Type B pancreatic cell (in vitro differentiated cells): ENCODE measurements around the gene MELK. TPM values are rescaled to one million over a fixed set of nuclear protein-coding genes. Genes with fewer than 3 reads are reported as not detected.

ENCODE experiments used
- DNase-seq: peaks from one replicate; pipeline ENCODE4 v3.0.0; 2021; ENCODE audit warnings: mixed read lengths; ENCODE audit not compliant: unreplicated experiment; ENCODE audit errors: extremely low spot score
- H3K27ac Mint-ChIP-seq: 2 replicates; pipeline ENCODE4 v1.8.0; 2021; ENCODE audit warnings: mild to moderate bottlenecking, mixed read lengths
- H3K27me3 Mint-ChIP-seq: 2 replicates; pipeline ENCODE4 v1.8.0; 2021; ENCODE audit warnings: mixed read lengths
- H3K36me3 Mint-ChIP-seq: 2 replicates; pipeline ENCODE4 v1.8.0; 2021; ENCODE audit warnings: mixed read lengths
- H3K4me1 Mint-ChIP-seq: one replicate; pipeline ENCODE4 v1.8.0; 2021; ENCODE audit warnings: mixed read lengths; ENCODE audit not compliant: unreplicated experiment
- H3K4me3 Mint-ChIP-seq: 2 replicates; pipeline ENCODE4 v1.8.0; 2021; ENCODE audit warnings: mild to moderate bottlenecking, mixed read lengths
- H3K9me3 Mint-ChIP-seq: 2 replicates; pipeline ENCODE4 v1.8.0; 2021; ENCODE audit warnings: mixed read lengths
- CTCF ChIP-seq: fragments of 200-600 bp; sonication (generic); conservative IDR thresholded peaks from 2 replicates; pipeline ENCODE4 v1.5.0; 2021; ENCODE audit warnings: antibody characterized with exemption, mild to moderate bottlenecking
- total RNA-seq: library from RNA; stranded (reverse); gene quantifications from 2 replicates; pipeline ENCODE4 v1.2.1, GENCODE V29; 2021; ENCODE audit warnings: low replicate concordance

MELK gene
- total RNA-seq, 1 donor from 2014 or later = 35.8 TPM

DNA sequence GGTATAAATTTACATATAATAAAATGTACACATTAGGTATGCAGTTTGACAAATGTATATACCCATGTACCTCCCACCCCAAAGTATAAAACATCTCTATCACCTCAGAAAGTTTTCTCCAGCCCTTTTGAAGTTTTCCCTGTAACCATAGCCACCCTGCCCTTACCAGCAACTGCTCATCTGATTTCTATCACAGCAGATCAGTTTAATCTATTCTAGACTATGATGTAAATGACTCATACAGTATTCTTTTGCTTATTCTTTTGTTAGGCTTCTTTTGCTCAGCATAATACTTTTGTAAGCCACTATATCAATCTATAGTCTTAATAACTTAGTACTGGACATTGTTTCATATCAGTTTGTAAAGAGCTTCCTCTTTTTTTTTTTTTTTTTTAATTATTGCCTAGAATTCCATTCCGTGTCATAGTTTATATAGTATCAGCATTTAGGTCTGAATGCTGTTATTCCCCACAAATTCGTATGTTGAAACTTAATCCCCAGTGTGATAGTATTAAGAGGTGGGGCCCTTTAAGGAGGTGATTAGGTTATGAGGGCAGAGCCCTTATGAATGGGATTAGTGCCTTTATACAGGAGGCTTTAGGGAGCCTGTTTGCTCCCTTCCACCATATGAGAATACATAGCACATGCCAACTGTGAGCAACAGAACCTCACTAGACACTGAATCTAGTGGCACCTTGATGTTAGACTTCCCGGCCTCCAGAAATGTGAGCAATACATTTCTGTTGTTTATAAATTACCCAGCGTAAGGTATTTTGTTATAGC is 20.3 kb downstream of the MELK start:
- no peaks in the 10 kb centered on the region for H3K4me1 Mint-ChIP-seq
- no peaks in the 10 kb centered on the region for H3K9me3 Mint-ChIP-seq
- H3K36me3 Mint-ChIP-seq = peaks cover 13% of the 10 kb centered on the region

GRCh38 chr9:36594213-36594612 is 21.5 kb downstream of the MELK start:
- Mint-ChIP-seq H3K36me3 (peaks cover 9% of the 10 kb centered on the region), H3K4me3 (no peak overlapping the region), H3K4me1 (no peaks in the 10 kb centered on the region), H3K27ac (no peak overlapping the region), H3K9me3 (no peaks in the 10 kb centered on the region), H3K27me3 (no peaks in the 10 kb centered on the region)
- TF ChIP-seq CTCF = no peak
- DNase-seq = no peak

More for the DNA sequence above, 20.3 kb downstream of the MELK start:
- no peak for TF ChIP-seq CTCF
- no peak for DNase-seq
- Mint-ChIP-seq H3K27me3 (no peaks in the 10 kb centered on the region), H3K4me3 (no peak overlapping the region), H3K27ac (no peak overlapping the region)

DNA sequence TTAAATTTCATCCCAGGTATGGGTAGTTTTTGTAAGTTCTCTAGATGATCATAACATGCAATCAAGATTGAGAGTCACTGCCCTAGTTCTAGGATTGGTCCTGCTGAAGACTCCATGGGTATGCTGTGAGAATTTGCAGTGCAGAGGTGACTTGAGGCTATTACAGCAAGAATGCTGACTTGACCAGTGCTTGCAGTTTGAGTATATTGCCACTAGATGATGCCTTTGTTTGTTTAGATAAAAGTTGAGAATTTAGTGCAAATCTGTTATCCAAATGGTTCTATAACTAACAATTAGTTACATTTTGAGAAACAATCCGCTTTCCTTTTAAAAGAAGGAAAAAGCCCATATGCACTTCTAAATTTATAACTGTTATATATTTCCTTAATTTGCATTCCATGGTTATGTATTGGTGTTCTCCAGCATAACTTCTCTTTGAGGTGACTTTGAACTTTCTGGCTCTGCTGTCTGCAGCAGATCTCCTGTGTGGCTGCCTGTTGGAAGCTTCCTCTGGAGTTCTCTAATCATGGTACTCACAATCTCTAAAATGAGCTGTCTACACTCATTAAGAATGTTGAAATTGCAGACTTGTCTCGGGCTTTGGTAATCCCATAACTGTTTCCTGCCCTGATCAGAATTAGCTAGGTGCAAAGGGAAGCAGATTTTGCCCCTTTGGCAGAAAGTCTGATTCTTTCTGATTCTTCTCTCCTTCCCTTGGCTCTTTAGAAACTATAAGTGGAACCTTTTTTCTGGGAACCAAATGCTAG is 24.9 kb downstream of the MELK start:
- Mint-ChIP-seq H3K27me3 (no peaks in the 10 kb centered on the region), H3K36me3 (peaks cover 10% of the 10 kb centered on the region), H3K27ac (no peak overlapping the region), H3K4me3 (no peak overlapping the region), H3K9me3 (no peaks in the 10 kb centered on the region), H3K4me1 (no peaks in the 10 kb centered on the region)
- no peak for DNase-seq
- peak; percentile 72 for TF ChIP-seq CTCF

- TF ChIP-seq CTCF = no peak
- no peak overlapping the region for H3K27ac Mint-ChIP-seq
- no peaks in the 10 kb centered on the region for H3K27me3 Mint-ChIP-seq
- peaks cover 14% of the 10 kb centered on the region for H3K36me3 Mint-ChIP-seq
- no peaks in the 10 kb centered on the region for H3K4me1 Mint-ChIP-seq
- DNase-seq = no peak
- no peak overlapping the region for H3K4me3 Mint-ChIP-seq
- H3K9me3 Mint-ChIP-seq = no peaks in the 10 kb centered on the region
Measured at GRCh38 chr9:36598273-36598672, 25.6 kb downstream of the MELK start.

DNA sequence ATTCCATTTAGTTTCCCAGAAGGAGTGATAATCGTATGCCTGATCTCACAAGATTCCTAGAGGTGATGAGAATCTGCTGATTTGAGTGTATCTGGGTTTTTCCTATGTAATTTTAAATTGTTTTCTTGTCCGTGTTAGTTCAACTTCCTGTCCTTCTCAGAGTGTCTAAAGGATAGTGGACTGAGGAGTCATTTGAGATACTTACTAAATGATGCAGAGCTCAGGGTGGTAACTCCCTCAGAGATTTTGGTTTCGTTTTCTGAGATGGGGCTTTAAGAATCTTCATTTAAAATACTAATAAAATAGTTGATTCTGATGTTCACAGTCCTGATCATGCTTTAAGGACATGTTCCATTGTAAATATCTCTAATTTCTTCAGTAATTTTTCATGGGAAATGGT is 30.3 kb downstream of the MELK start:
- H3K4me3 Mint-ChIP-seq = no peak overlapping the region
- no peaks in the 10 kb centered on the region for H3K9me3 Mint-ChIP-seq
- no peak for TF ChIP-seq CTCF
- no peak for DNase-seq
- no peaks in the 10 kb centered on the region for H3K27me3 Mint-ChIP-seq
- H3K36me3 Mint-ChIP-seq = peaks cover 8% of the 10 kb centered on the region
- H3K27ac Mint-ChIP-seq = no peak overlapping the region
- H3K4me1 Mint-ChIP-seq = no peaks in the 10 kb centered on the region
